ENCODE measurements around the gene CRTC3. TPM values are rescaled to one million over a fixed set of nuclear protein-coding genes. Genes with fewer than 3 reads are reported as not detected.
"Not testable (repeated sequence)": the region's sequence is repeated elsewhere in the genome, so short reads cannot be mapped to it uniquely, and the experiment has no call there.

The CRTC3 gene
- total RNA-seq, 4 donors from 2014 or later = 46.4 to 66.8 (median 59.8) TPM

GRCh38 chr15:90650117-90650955 is 120.6 kb downstream of the CRTC3 start:
- Histone ChIP-seq H3K36me3 (peaks cover 0 to under 1% (median 0%) of the 10 kb centered on the region in 4 donors), H3K27me3 (peaks cover 0 to 24% (median 0%) of the 10 kb centered on the region in 4 donors), H3K4me1 (peaks cover 12 to 25% (median 17%) of the 10 kb centered on the region in 4 donors), H3K9me3 (no peaks in the 10 kb centered on the region), H3K4me3 (no peak overlapping the region), H3K27ac (replicated peaks in 1 of 4) (peak overlapping the region in 2 of 4 donors; percentile 6 to 43)
- WGBS = 65% methylated on average over 8 of the region's 8 CpGs
- no peak for DNase-seq (ENCODE audit: extremely low spot score)
- TF ChIP-seq POLR2AphosphoS5 (IDR thresholded peaks at IDR 0.05) = no peak
- TF ChIP-seq, protein P1, sequence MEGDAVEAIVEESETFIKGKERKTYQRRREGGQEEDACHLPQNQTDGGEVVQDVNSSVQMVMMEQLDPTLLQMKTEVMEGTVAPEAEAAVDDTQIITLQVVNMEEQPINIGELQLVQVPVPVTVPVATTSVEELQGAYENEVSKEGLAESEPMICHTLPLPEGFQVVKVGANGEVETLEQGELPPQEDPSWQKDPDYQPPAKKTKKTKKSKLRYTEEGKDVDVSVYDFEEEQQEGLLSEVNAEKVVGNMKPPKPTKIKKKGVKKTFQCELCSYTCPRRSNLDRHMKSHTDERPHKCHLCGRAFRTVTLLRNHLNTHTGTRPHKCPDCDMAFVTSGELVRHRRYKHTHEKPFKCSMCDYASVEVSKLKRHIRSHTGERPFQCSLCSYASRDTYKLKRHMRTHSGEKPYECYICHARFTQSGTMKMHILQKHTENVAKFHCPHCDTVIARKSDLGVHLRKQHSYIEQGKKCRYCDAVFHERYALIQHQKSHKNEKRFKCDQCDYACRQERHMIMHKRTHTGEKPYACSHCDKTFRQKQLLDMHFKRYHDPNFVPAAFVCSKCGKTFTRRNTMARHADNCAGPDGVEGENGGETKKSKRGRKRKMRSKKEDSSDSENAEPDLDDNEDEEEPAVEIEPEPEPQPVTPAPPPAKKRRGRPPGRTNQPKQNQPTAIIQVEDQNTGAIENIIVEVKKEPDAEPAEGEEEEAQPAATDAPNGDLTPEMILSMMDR (IDR thresholded peaks at IDR 0.05) = no peak
- no peak for TF ChIP-seq EP300 (IDR thresholded peaks at IDR 0.05)
- TF ChIP-seq POLR2A (IDR thresholded peaks at IDR 0.05; ENCODE audit: low read depth) = no peak
- intact Hi-C loops (cut with DNase I) = no loop called here

- TF ChIP-seq POLR2A (IDR thresholded peaks at IDR 0.05; ENCODE audit: low read depth) (no peak), POLR2AphosphoS5 (IDR thresholded peaks at IDR 0.05) (no peak), EP300 (IDR thresholded peaks at IDR 0.05) (no peak)
- TF ChIP-seq, protein P1 (IDR thresholded peaks at IDR 0.05) = no peak
- H3K27ac ChIP-seq (replicated peaks in 1 of 4) = no peak overlapping the region
- no peaks in the 10 kb centered on the region for H3K36me3 ChIP-seq
- no peak for DNase-seq (ENCODE audit: extremely low spot score)
- intact Hi-C loops (cut with DNase I) = no loop called here
- 91% methylated on average over 13 of the region's 14 CpGs for WGBS
- H3K27me3 ChIP-seq = peaks cover 0 to 24% (median 0%) of the 10 kb centered on the region in 4 donors
- H3K4me1 ChIP-seq = peaks cover 12 to 25% (median 17%) of the 10 kb centered on the region in 4 donors
- no peaks in the 10 kb centered on the region for H3K9me3 ChIP-seq
- H3K4me3 ChIP-seq = no peak overlapping the region
Measured at GRCh38 chr15:90650956-90651689, 121.4 kb downstream of the CRTC3 start.

GRCh38 chr15:90654233-90655136 is 124.8 kb downstream of the CRTC3 start:
- H3K9me3 ChIP-seq = no peaks in the 10 kb centered on the region
- WGBS = 77% methylated on average over 9 of the region's 12 CpGs
- peaks cover 0 to 10% (median 2%) of the 10 kb centered on the region in 4 donors for H3K4me1 ChIP-seq
- H3K4me3 ChIP-seq = no peak overlapping the region
- intact Hi-C loops (cut with DNase I) = no loop called here
- peaks cover 0 to 24% (median 0%) of the 10 kb centered on the region in 4 donors for H3K27me3 ChIP-seq
- no peak overlapping the region for H3K27ac ChIP-seq (replicated peaks in 1 of 4)
- TF ChIP-seq, protein P1 (IDR thresholded peaks at IDR 0.05) = no peak
- no peak for TF ChIP-seq EP300 (IDR thresholded peaks at IDR 0.05)
- no peak for TF ChIP-seq POLR2AphosphoS5 (IDR thresholded peaks at IDR 0.05)
- no peak for TF ChIP-seq POLR2A (IDR thresholded peaks at IDR 0.05; ENCODE audit: low read depth)
- no peak for DNase-seq (ENCODE audit: extremely low spot score)
- no peaks in the 10 kb centered on the region for H3K36me3 ChIP-seq

DNA sequence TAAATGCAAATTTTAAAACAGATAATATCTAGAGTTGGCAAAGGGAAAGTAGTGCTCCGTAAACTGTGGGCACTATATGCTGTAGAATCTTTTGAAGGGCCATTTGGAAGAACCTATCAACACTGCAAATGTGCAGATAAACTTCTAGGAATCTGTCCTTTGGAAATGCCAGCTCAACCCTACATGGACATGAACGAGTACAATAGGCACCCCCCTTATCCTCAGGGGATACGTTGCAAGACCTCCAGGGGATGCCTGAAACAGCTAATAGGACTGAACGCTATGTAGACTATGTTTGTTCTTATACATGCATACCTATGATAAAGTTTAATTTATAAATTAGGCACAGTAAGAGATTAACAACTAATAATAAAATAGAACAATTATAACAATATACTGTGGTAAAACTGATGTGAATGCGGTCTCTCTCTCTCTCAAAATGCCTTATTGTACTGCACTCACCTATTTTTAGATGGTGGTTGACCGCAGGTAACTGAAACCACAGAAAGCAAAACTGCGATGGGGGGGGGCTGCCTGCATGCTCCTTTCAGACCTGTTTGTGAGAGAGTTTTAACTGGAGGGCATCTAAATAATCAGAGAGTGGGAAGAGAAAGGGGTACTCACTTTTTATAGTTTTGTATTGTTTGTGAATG is 127.9 kb downstream of the CRTC3 start:
- 62% methylated on average over 7 of the region's 7 CpGs for WGBS
- intact Hi-C loops (cut with DNase I); DNase-seq (ENCODE audit: extremely low spot score); H3K4me3 ChIP-seq; H3K36me3 ChIP-seq; H3K9me3 ChIP-seq; H3K27ac ChIP-seq (replicated peaks in 1 of 4): not testable (repeated sequence)
- Histone ChIP-seq H3K27me3 (peaks cover 0 to 18% (median 0%) of the 10 kb centered on the region in 4 donors), H3K4me1 (peaks cover 9 to 25% (median 15%) of the 10 kb centered on the region in 4 donors)

Data from esophagus muscularis mucosa (tissue), 4 donors.